Measurements from ENCODE around the gene GSN. TPM values are rescaled to one million over a fixed set of nuclear protein-coding genes. Genes with fewer than 3 reads are reported as not detected.

The GSN gene
- total and polyA plus RNA-seq, 2 of the 13 experiments (the other 11 are each of a cell fraction or from before 2014, with no cell fraction given): 294 to 307 TPM

DNA sequence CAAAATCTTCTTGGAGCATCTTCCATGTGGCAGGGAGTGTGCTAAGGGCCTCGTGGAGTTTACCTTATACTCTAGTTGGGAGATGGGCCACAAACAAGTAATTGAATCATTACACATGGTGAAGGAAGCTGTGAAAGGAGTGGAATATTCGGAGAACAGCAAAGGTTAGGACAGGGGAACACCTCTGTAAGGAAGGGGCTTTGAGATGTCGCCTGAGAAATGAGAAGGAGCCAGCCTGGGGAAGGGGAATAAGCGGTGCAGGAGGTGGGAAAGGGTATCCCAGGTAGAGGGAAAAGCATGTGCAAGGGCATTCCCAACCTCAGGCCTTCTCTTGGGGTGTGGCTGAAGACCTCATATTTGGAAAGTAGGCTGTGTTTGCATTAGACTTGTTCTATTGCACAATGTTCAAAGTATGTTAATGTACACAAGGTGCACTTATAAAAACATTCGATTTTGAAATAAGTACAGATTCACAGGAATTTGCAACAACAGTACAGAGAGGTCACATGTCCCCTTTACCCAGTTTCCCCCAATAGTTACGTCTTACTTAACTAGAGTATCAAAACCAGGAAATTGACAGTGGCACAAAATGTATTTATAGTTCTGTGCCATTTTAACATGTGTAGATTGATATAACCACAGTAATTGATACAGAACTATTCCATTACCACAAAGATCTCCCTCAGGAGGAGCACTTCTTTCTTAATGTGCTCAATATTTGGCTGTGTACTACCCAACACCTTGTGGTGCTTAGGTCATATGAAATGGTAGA lies 104.5 kb downstream of the GSN start (continued):
- TF ChIP-seq REPIN1 (CRISPR knock-in tag; IDR thresholded peaks at IDR 0.05; ENCODE audit: borderline replicate concordance, low read depth): peak; percentile 49; the same call in 1 of the 2 replicates
- TF ChIP-seq ATF4 (CRISPR knock-in tag; IDR thresholded peaks at IDR 0.05): peak in 1 of 2 experiments; percentile 82; a peak in 2 of 4 replicates
- 0 out of 2 replicates have a peak, but pooled peaks have one; percentile 27 for TF ChIP-seq ZNF792 (CRISPR knock-in tag; IDR thresholded peaks at IDR 0.05)
- TF ChIP-seq SP140L (CRISPR knock-in tag; IDR thresholded peaks at IDR 0.05; ENCODE audit: borderline replicate concordance): 0 out of 2 replicates have a peak, but pooled peaks have one; percentile 62
- TF ChIP-seq ZFP82 (CRISPR knock-in tag; IDR thresholded peaks at IDR 0.05; ENCODE audit: borderline replicate concordance): 0 out of 2 replicates have a peak, but pooled peaks have one; percentile 20
- TF ChIP-seq HNF4A (CRISPR knock-in tag; IDR thresholded peaks at IDR 0.05): peak; percentile 79
- peak; percentile 68; the same call in 1 of the 2 replicates for TF ChIP-seq MED13 (CRISPR knock-in tag; IDR thresholded peaks at IDR 0.05)
- TF ChIP-seq HMGXB4 (CRISPR knock-in tag; IDR thresholded peaks at IDR 0.05; ENCODE audit: borderline replicate concordance in 1 of 2, low read depth in 1 of 2): peak; percentile 36 to 43; a peak in 1 of 4 replicates
- TF ChIP-seq, protein P1, sequence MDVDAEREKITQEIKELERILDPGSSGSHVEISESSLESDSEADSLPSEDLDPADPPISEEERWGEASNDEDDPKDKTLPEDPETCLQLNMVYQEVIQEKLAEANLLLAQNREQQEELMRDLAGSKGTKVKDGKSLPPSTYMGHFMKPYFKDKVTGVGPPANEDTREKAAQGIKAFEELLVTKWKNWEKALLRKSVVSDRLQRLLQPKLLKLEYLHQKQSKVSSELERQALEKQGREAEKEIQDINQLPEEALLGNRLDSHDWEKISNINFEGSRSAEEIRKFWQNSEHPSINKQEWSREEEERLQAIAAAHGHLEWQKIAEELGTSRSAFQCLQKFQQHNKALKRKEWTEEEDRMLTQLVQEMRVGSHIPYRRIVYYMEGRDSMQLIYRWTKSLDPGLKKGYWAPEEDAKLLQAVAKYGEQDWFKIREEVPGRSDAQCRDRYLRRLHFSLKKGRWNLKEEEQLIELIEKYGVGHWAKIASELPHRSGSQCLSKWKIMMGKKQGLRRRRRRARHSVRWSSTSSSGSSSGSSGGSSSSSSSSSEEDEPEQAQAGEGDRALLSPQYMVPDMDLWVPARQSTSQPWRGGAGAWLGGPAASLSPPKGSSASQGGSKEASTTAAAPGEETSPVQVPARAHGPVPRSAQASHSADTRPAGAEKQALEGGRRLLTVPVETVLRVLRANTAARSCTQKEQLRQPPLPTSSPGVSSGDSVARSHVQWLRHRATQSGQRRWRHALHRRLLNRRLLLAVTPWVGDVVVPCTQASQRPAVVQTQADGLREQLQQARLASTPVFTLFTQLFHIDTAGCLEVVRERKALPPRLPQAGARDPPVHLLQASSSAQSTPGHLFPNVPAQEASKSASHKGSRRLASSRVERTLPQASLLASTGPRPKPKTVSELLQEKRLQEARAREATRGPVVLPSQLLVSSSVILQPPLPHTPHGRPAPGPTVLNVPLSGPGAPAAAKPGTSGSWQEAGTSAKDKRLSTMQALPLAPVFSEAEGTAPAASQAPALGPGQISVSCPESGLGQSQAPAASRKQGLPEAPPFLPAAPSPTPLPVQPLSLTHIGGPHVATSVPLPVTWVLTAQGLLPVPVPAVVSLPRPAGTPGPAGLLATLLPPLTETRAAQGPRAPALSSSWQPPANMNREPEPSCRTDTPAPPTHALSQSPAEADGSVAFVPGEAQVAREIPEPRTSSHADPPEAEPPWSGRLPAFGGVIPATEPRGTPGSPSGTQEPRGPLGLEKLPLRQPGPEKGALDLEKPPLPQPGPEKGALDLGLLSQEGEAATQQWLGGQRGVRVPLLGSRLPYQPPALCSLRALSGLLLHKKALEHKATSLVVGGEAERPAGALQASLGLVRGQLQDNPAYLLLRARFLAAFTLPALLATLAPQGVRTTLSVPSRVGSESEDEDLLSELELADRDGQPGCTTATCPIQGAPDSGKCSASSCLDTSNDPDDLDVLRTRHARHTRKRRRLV (CRISPR knock-in tag; IDR thresholded peaks at IDR 0.05): 0 out of 2 replicates have a peak, but pooled peaks have one; percentile 42
- peak; percentile 42; the same call in 1 of the 2 replicates for TF ChIP-seq SSRP1 (CRISPR knock-in tag; IDR thresholded peaks at IDR 0.05)
- peak; percentile 58; the same call in 1 of the 2 replicates for TF ChIP-seq FOXK2 (IDR thresholded peaks at IDR 0.05)
- TF ChIP-seq, protein P2, sequence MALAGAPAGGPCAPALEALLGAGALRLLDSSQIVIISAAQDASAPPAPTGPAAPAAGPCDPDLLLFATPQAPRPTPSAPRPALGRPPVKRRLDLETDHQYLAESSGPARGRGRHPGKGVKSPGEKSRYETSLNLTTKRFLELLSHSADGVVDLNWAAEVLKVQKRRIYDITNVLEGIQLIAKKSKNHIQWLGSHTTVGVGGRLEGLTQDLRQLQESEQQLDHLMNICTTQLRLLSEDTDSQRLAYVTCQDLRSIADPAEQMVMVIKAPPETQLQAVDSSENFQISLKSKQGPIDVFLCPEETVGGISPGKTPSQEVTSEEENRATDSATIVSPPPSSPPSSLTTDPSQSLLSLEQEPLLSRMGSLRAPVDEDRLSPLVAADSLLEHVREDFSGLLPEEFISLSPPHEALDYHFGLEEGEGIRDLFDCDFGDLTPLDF (CRISPR knock-in tag; IDR thresholded peaks at IDR 0.05): 0 out of 2 replicates have a peak, but pooled peaks have one; percentile 29
- no peak for TF ChIP-seq SIN3B (IDR thresholded peaks at IDR 0.05; ENCODE audit: low read length)
- TF ChIP-seq ZNF331 (CRISPR knock-in tag; IDR thresholded peaks at IDR 0.05): peak; percentile 80
- TF ChIP-seq KLF11 (CRISPR knock-in tag; IDR thresholded peaks at IDR 0.05): no peak
- peak; percentile 37 for TF ChIP-seq PHF5A (CRISPR knock-in tag; IDR thresholded peaks at IDR 0.05; ENCODE audit: low read depth, unreplicated experiment)
- TF ChIP-seq ZFP1 (CRISPR knock-in tag; IDR thresholded peaks at IDR 0.05): peak; percentile 64
- no peak for TF ChIP-seq U2AF1 (optimal IDR thresholded peaks at IDR 0.05; ENCODE audit: low read depth, low read length)
- peak; percentile 86 for TF ChIP-seq NKX3-1 (CRISPR knock-in tag; IDR thresholded peaks at IDR 0.05)
- TF ChIP-seq TCF7 (IDR thresholded peaks at IDR 0.05; ENCODE audit: low read depth): peak; percentile 51
- no peak for TF ChIP-seq HES4 (CRISPR knock-in tag; IDR thresholded peaks at IDR 0.05; ENCODE audit: borderline replicate concordance)
- peak; percentile 47; the same call in 1 of the 2 replicates for TF ChIP-seq ZNF263 (CRISPR knock-in tag; IDR thresholded peaks at IDR 0.05)

Measured in HepG2 (cell line).